H9 (cell line): ENCODE results near the gene CACNB4. TPM values are rescaled to one million over a fixed set of nuclear protein-coding genes. Genes with fewer than 3 reads are reported as not detected.

ENCODE experiments used
- DNase-seq: peaks from one replicate; pipeline ENCODE4 v3.0.0-alpha.2; 2017
- H2AFZ ChIP-seq: one replicate; pipeline ENCODE4 v1.6.1; 2013; ENCODE audit warnings: mild to moderate bottlenecking, low read length, control low read depth, moderate library complexity
- H2AK5ac ChIP-seq: 2 replicates; pipeline ENCODE4 v1.6.1; 2013; ENCODE audit warnings: low read length, control low read depth, mixed read lengths; ENCODE audit not compliant: insufficient read length
- H2BK120ac ChIP-seq: one replicate; pipeline ENCODE4 v1.6.1; 2013; ENCODE audit warnings: low read depth, mild to moderate bottlenecking, low read length, control low read depth, inconsistent platforms; ENCODE audit not compliant: poor library complexity, severe bottlenecking
- H2BK12ac ChIP-seq: 2 replicates; pipeline ENCODE4 v1.6.1; 2013; ENCODE audit warnings: low read length, control low read depth, mixed read lengths, low read depth; ENCODE audit not compliant: insufficient read length
- H2BK15ac ChIP-seq: 2 replicates; pipeline ENCODE4 v1.6.1; 2013; ENCODE audit warnings: low read depth, low read length, control low read depth
- H2BK20ac ChIP-seq: one replicate; pipeline ENCODE4 v1.6.1; 2013; ENCODE audit warnings: low read depth, mild to moderate bottlenecking, low read length, control low read depth, inconsistent platforms; ENCODE audit not compliant: poor library complexity, severe bottlenecking
- H2BK5ac ChIP-seq: 2 replicates; pipeline ENCODE4 v1.6.1; 2013; ENCODE audit warnings: low read length, control low read depth, mixed read lengths; ENCODE audit not compliant: insufficient read length
- H3K14ac ChIP-seq: 2 replicates; pipeline ENCODE4 v1.6.1; 2013; ENCODE audit warnings: low read length, control low read depth; ENCODE audit not compliant: insufficient read depth
- H3K18ac ChIP-seq: 2 replicates; pipeline ENCODE4 v1.6.1; 2013; ENCODE audit warnings: low read depth, mild to moderate bottlenecking, mixed read lengths, low read length, control low read depth; ENCODE audit not compliant: insufficient read length
- H3K23ac ChIP-seq: 2 replicates; pipeline ENCODE4 v1.6.1; 2013; ENCODE audit warnings: low read length, control low read depth, mixed read lengths, low read depth; ENCODE audit not compliant: insufficient read length
- H3K23me2 ChIP-seq: 2 replicates; pipeline ENCODE4 v1.6.1; 2013; ENCODE audit warnings: low read depth, mild to moderate bottlenecking, mixed read lengths, low read length, control low read depth; ENCODE audit not compliant: insufficient read length, poor library complexity, severe bottlenecking
- H3K27ac ChIP-seq: 2 replicates; pipeline ENCODE4 v1.5.1; 2013; ENCODE audit warnings: low read length, control low read depth, mixed read lengths, low read depth; ENCODE audit not compliant: insufficient read length
- H3K27me3 ChIP-seq: 2 replicates; pipeline ENCODE4 v1.6.1; 2013; ENCODE audit warnings: low read length, control low read depth, inconsistent platforms; ENCODE audit not compliant: insufficient read depth
- H3K4ac ChIP-seq: 2 replicates; pipeline ENCODE4 v1.6.1; 2013; ENCODE audit warnings: low read depth, mild to moderate bottlenecking, control low read depth, inconsistent platforms, low read length, moderate library complexity
- H3K4me1 ChIP-seq: 2 replicates; pipeline ENCODE4 v1.6.1; 2013; ENCODE audit warnings: low read length, control low read depth, inconsistent platforms; ENCODE audit not compliant: insufficient read depth
- H3K4me2 ChIP-seq: 2 replicates; pipeline ENCODE4 v1.6.1; 2013; ENCODE audit warnings: low read length, control low read depth, mixed read lengths; ENCODE audit not compliant: insufficient read length, insufficient read depth
- H3K56ac ChIP-seq: 2 replicates; pipeline ENCODE4 v1.6.1; 2013; ENCODE audit warnings: low read depth, mild to moderate bottlenecking, mixed read lengths, low read length, control low read depth; ENCODE audit not compliant: insufficient read length
- H3K79me1 ChIP-seq: 2 replicates; pipeline ENCODE4 v1.6.1; 2013; ENCODE audit warnings: low read depth, mild to moderate bottlenecking, moderate library complexity, low read length, control low read depth, inconsistent platforms; ENCODE audit not compliant: insufficient read depth, poor library complexity, severe bottlenecking
- H3K79me2 ChIP-seq: 2 replicates; pipeline ENCODE4 v1.6.1; 2013; ENCODE audit warnings: low read length, control low read depth, inconsistent platforms; ENCODE audit not compliant: insufficient read depth
- H3K9ac ChIP-seq: 2 replicates; pipeline ENCODE4 v1.6.1; 2013; ENCODE audit warnings: low read length, control low read depth, mixed read lengths; ENCODE audit not compliant: insufficient read length; ENCODE audit errors: extremely low read depth
- H3K9me3 ChIP-seq: one replicate; pipeline ENCODE4 v1.6.1; 2013; ENCODE audit warnings: low read depth, low read length, inconsistent platforms; ENCODE audit not compliant: control insufficient read depth
- H3T11ph ChIP-seq: one replicate; pipeline ENCODE4 v1.6.1; 2013; ENCODE audit warnings: mild to moderate bottlenecking, low read length, control low read depth, inconsistent platforms
- H4K20me1 ChIP-seq: one replicate; pipeline ENCODE4 v1.6.1; 2013; ENCODE audit not compliant: control insufficient read depth, insufficient read length, insufficient read depth
- H4K5ac ChIP-seq: 2 replicates; pipeline ENCODE4 v1.6.1; 2013; ENCODE audit warnings: low read depth, mild to moderate bottlenecking, mixed read lengths, low read length, control low read depth; ENCODE audit not compliant: insufficient read length
- H4K8ac ChIP-seq: replicated peaks from 2 replicates; pipeline ENCODE4 v1.6.1; 2013; ENCODE audit warnings: low read length, control low read depth, mixed read lengths, low read depth; ENCODE audit not compliant: insufficient read length
- H4K91ac ChIP-seq: 2 replicates; pipeline ENCODE4 v1.6.1; 2013; ENCODE audit warnings: low read depth, mild to moderate bottlenecking, moderate library complexity, mixed read lengths, low read length, control low read depth; ENCODE audit not compliant: insufficient read length
- H3K27ac Mint-ChIP-seq, 3 experiments: 2 replicates in 2 of 3; 3 replicates in 1 of 3; pipeline ENCODE4 v1.8.0; 2020 to 2021; ENCODE audit warnings: mixed read lengths in 3 of 3, mild to moderate bottlenecking in 1 of 3, moderate library complexity in 1 of 3
- H3K27me3 Mint-ChIP-seq: 2 replicates; pipeline ENCODE4 v1.8.0; 2021; ENCODE audit warnings: low read depth, mild to moderate bottlenecking, moderate library complexity, mixed read lengths
- H3K36me3 Mint-ChIP-seq, 3 experiments: 2 replicates in 2 of 3; 3 replicates in 1 of 3; pipeline ENCODE4 v1.8.0; 2020 to 2021; ENCODE audit warnings: low read depth in 3 of 3, mixed read lengths in 3 of 3; ENCODE audit not compliant: insufficient read depth in 1 of 3
- H3K4me1 Mint-ChIP-seq, 2 experiments: 2 replicates each; pipeline ENCODE4 v1.8.0; 2020; ENCODE audit warnings: mixed read lengths in 2 of 2
- H3K4me3 Mint-ChIP-seq, 2 experiments: 2 replicates in 1 of 2; 3 replicates in 1 of 2; pipeline ENCODE4 v1.8.0; 2020 to 2021; ENCODE audit warnings: mild to moderate bottlenecking in 2 of 2, mixed read lengths in 2 of 2, moderate library complexity in 1 of 2
- H3K9me3 Mint-ChIP-seq, 2 experiments: 2 replicates in 1 of 2; 3 replicates in 1 of 2; pipeline ENCODE4 v1.8.0; 2020; ENCODE audit warnings: mild to moderate bottlenecking in 2 of 2, mixed read lengths in 2 of 2, moderate library complexity in 1 of 2
- WGBS: extraction: QIAGEN DNeasy Blood & Tissue Kit; methylation state at CpG from one replicate; pipeline ENCODE4 v1.1.7; 2013; ENCODE audit warnings: missing lambda C conversion rate, low lambda C conversion rate, mixed read lengths; ENCODE audit not compliant: insufficient read length; ENCODE audit errors: extremely low coverage; 5-methylcytosine and 5-hydroxymethylcytosine counted together
- total RNA-seq: library from RNA; stranded (reverse); gene quantifications from 2 replicates; pipeline ENCODE4 v1.2.1, GENCODE V29; 2021
- TF ChIP-seq, protein P1 (sequence below): fragments of 200-600 bp; sonication (generic); conservative IDR thresholded peaks from 3 replicates; pipeline ENCODE4 v1.8.0; 2021; ENCODE audit warnings: antibody characterized with exemption, mild to moderate bottlenecking

The CACNB4 gene
- total RNA-seq, 1 experiment from 2014 or later, result 1.4 TPM

- Histone ChIP-seq H2BK5ac (no peak overlapping the region), H4K8ac (no peak overlapping the region), H3K9ac (no peak overlapping the region), H3K79me1 (no peaks in the 10 kb centered on the region), H2BK120ac (no peak overlapping the region), H2BK15ac (no peak overlapping the region), H2BK12ac (no peak overlapping the region), H3K9me3 (no peaks in the 10 kb centered on the region), H3K27me3 (peaks cover 16% of the 10 kb centered on the region; the same call in 1 of the 2 replicates), H3K18ac (no peak overlapping the region), H2AK5ac (no peak overlapping the region), H3K23me2 (peaks cover 1% of the 10 kb centered on the region), H3K4ac (no peak overlapping the region), H2AFZ (no peak overlapping the region), H4K5ac (no peak overlapping the region), H4K91ac (no peak overlapping the region), H3K23ac (no peak overlapping the region), H3T11ph (no peak overlapping the region), H3K14ac (no peak overlapping the region), H3K27ac (no peak overlapping the region), H4K20me1 (no peaks in the 10 kb centered on the region), H2BK20ac (no peak overlapping the region), H3K4me2 (no peak overlapping the region), H3K79me2 (no peaks in the 10 kb centered on the region), H3K56ac (no peak overlapping the region), H3K4me1 (peaks cover 3% of the 10 kb centered on the region; the same call in 1 of the 2 replicates)
- Mint-ChIP-seq H3K27me3 (peaks cover 38% of the 10 kb centered on the region), H3K27ac (no peak overlapping the region), H3K4me1 (peaks cover 6 to 7% of the 10 kb centered on the region in 2 experiments), H3K4me3 (no peak overlapping the region), H3K36me3 (no peaks in the 10 kb centered on the region; a peak in 1 of 7 replicates), H3K9me3 (no peaks in the 10 kb centered on the region)
- no peak for DNase-seq
- WGBS, result no CpG with 5 or more reads among the region's 3 CpGs
- TF ChIP-seq, protein P1, sequence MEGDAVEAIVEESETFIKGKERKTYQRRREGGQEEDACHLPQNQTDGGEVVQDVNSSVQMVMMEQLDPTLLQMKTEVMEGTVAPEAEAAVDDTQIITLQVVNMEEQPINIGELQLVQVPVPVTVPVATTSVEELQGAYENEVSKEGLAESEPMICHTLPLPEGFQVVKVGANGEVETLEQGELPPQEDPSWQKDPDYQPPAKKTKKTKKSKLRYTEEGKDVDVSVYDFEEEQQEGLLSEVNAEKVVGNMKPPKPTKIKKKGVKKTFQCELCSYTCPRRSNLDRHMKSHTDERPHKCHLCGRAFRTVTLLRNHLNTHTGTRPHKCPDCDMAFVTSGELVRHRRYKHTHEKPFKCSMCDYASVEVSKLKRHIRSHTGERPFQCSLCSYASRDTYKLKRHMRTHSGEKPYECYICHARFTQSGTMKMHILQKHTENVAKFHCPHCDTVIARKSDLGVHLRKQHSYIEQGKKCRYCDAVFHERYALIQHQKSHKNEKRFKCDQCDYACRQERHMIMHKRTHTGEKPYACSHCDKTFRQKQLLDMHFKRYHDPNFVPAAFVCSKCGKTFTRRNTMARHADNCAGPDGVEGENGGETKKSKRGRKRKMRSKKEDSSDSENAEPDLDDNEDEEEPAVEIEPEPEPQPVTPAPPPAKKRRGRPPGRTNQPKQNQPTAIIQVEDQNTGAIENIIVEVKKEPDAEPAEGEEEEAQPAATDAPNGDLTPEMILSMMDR, result no peak
These were observed 4.4 kb upstream of the CACNB4 start for GRCh38 chr2:152103271-152103670.
